RWPE1 (cell line): ENCODE measurements around the gene MACROD1.
A peak's percentile ranks its signal among the peaks of the same experiment; 100 is the strongest.

Experiments
- CTCF ChIA-PET: fragments of 350-600 bp; sonication (Branson Sonifier 250); formaldehyde crosslinking; extraction: SDS; loops from one replicate; lab custom pipeline; 2021; lab: Yijun Ruan, JAX
- POLR2A ChIA-PET: fragments of 400-600 bp; formaldehyde crosslinking; extraction: SDS; loops from one replicate; lab custom pipeline; 2020; ENCODE audit warnings: antibody characterized with exemption; ENCODE audit not compliant: low non-redundant PET; lab: Yijun Ruan, JAX
- DNase-seq: peaks from one replicate; pipeline ENCODE4 v3.0.0; 2012; ENCODE audit warnings: low spot score
- H3K27ac ChIP-seq: fragments of 450-650 bp; 2 replicates; pipeline ENCODE4 v1.5.1; 2017
- CTCF ChIP-seq: fragments of 450-650 bp; conservative IDR thresholded peaks from 2 replicates; pipeline ENCODE4 v1.5.1; 2017; ENCODE audit warnings: low read depth, mild to moderate bottlenecking

Gene MACROD1

GRCh38 chr11:64114231-64114630 lies 51.7 kb downstream of the MACROD1 start:
- TF ChIP-seq CTCF = no peak
- POLR2A ChIA-PET = no interaction called here
- CTCF ChIA-PET = no interaction called here
- H3K27ac ChIP-seq = no peak overlapping the region
- no peak for DNase-seq

GRCh38 chr11:64113462-64113780 lies 52.5 kb downstream of the MACROD1 start:
- no peak for DNase-seq
- ChIA-PET CTCF (no interaction called here), POLR2A (no interaction called here)
- no peak overlapping the region for H3K27ac ChIP-seq
- TF ChIP-seq CTCF = no peak

GRCh38 chr11:64112771-64113461 lies 53.0 kb downstream of the MACROD1 start:
- CTCF ChIA-PET = no interaction called here
- POLR2A ChIA-PET = no interaction called here
- no peak overlapping the region for H3K27ac ChIP-seq
- TF ChIP-seq CTCF = no peak
- DNase-seq = no peak

- ChIA-PET CTCF (no interaction called here), POLR2A (no interaction called here)
- no peak for TF ChIP-seq CTCF
- H3K27ac ChIP-seq = peak overlapping the region; percentile 4; the same call in 1 of the 2 replicates
- DNase-seq = no peak
Observed at GRCh38 chr11:64110465-64111375, 55.2 kb downstream of the MACROD1 start.

GRCh38 chr11:64109332-64109731 lies 56.6 kb downstream of the MACROD1 start:
- no peak overlapping the region for H3K27ac ChIP-seq
- no peak for DNase-seq
- no peak for TF ChIP-seq CTCF
- ChIA-PET CTCF (interaction anchor here (0.8 kb wide), 1 partner anchor 43 kb away, joined by 5 read pairs; no protein-coding TSS in a partner anchor), POLR2A (no interaction called here)

- ChIA-PET POLR2A (interaction anchor here (1.0 kb wide), 1 partner anchor 14 kb away, joined by 5 read pairs; no protein-coding TSS in a partner anchor), CTCF (no interaction called here)
- no peak for DNase-seq
- no peak for TF ChIP-seq CTCF
- H3K27ac ChIP-seq = no peak overlapping the region
Observed at GRCh38 chr11:64107303-64107702, 58.6 kb downstream of the MACROD1 start.
